22Rv1 (cell line): Measurements from ENCODE around the gene MEIKIN.
"Not testable (repeated sequence)": the region's sequence is repeated elsewhere in the genome, so short reads cannot be mapped to it uniquely, and the experiment has no call there.

ENCODE experiments used
- H3K27ac ChIP-seq: fragments of 450-650 bp; 2 replicates; pipeline ENCODE4 v1.5.1; 2017
- ZFX ChIP-seq: fragments of 450-650 bp; IDR thresholded peaks from 2 replicates; pipeline ENCODE4 v1.6.1; 2017; ENCODE audit warnings: antibody characterized with exemption, borderline replicate concordance
- TF ChIP-seq, protein P1 (sequence below): fragments of 450-650 bp; IDR thresholded peaks from 2 replicates; pipeline ENCODE4 v1.5.1; 2017; ENCODE audit warnings: mild to moderate bottlenecking

Gene MEIKIN

DNA sequence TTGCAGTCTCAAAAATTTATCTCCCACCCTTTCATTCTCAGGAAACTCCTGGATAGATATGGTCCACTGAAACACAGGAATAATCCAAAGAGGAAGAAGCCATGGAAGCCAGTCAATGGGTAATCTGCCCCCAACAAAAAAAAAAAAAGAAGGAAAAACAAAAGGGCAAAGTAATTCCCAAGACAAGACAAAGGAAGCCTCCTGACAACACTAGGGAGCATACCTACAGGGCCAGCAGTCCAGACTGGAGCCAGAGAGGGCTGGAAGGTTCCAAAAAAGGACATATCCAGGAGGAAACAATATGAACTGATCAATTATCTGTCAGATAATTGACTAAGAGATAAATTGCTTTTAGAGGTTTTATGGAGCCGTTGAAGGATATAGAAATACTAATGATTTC lies 161.6 kb downstream of the MEIKIN start:
- no peak overlapping the region for H3K27ac ChIP-seq
- TF ChIP-seq ZFX = no peak
- TF ChIP-seq, protein P1, sequence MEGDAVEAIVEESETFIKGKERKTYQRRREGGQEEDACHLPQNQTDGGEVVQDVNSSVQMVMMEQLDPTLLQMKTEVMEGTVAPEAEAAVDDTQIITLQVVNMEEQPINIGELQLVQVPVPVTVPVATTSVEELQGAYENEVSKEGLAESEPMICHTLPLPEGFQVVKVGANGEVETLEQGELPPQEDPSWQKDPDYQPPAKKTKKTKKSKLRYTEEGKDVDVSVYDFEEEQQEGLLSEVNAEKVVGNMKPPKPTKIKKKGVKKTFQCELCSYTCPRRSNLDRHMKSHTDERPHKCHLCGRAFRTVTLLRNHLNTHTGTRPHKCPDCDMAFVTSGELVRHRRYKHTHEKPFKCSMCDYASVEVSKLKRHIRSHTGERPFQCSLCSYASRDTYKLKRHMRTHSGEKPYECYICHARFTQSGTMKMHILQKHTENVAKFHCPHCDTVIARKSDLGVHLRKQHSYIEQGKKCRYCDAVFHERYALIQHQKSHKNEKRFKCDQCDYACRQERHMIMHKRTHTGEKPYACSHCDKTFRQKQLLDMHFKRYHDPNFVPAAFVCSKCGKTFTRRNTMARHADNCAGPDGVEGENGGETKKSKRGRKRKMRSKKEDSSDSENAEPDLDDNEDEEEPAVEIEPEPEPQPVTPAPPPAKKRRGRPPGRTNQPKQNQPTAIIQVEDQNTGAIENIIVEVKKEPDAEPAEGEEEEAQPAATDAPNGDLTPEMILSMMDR = no peak

DNA sequence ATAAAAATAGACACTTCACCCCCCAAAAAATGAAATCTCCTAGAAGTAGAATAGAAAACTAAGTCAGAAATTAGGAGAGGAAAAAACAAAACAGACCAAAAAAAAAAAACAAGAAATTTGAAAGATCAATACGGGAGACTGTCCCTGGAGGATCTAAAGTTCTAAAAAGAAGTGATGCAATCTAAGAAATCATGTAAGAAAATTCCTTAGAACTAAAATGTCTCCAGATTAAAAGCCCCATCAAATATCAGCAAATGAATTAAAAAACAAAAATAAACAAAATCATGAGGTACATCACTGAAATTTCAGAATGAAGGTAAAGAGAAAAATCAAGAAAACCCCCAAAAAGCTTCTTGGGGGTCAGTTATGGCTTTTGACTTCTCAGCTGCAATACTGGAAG lies 162.1 kb downstream of the MEIKIN start:
- TF ChIP-seq, protein P1 = no peak
- TF ChIP-seq ZFX = no peak
- H3K27ac ChIP-seq = no peak overlapping the region

DNA sequence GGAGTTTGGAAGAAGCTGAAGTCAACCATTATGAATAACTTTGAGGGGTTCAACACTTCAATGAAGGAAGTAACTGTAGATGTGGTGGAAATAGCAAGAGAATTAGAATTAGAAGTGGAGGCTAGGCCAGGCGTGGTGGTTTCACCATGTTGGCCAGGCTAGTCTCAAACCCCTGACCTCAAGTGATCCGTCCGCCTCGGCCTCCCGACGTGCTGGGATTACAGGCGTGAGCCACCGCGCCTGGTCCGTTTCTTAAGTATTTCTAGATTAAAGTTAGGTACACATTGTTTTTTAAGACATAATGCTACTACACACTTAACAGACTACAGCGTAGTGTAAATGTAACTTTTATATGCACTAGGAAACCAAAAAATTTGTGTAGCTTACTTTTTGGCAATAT lies 162.7 kb downstream of the MEIKIN start:
- H3K27ac ChIP-seq = no peak overlapping the region
- TF ChIP-seq ZFX = no peak
- TF ChIP-seq, protein P1 = no peak

DNA sequence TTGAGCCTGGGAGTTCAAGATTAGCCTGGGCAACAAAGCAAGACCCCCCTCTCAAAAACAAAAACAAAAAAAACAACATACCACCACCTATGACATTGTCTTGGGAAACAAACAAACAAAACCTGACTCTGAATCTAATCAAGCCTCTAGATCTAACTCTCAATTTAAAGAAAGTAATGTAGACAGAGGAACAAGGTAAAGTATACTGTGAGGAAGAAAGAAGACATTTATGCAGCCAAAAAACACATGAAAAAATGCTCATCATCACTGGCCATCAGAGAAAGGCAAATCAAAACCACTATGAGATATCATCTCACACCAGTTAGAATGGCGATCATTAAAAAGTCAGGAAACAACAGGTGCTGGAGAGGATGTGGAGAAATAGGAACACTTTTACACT lies 167.3 kb downstream of the MEIKIN start:
- not testable (repeated sequence) for H3K27ac ChIP-seq

DNA sequence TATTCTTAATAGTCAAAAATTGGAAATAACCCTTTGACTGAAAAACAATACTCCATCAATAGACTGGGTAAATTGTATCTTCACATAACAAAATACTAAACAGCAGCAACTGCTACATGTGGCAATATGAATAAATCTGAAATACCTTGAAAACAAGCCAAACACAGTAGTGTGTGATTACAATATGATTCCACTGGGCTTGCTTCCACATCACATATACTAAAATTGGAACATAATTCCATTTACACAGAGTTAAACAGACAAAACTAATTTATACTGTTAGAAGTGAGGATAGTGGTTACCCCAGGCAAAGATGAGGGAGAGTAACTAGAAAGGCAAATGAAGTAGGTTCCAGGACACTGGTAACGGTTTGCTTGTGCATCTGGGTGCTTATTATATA lies 169.0 kb downstream of the MEIKIN start:
- TF ChIP-seq, protein P1 = no peak
- peak overlapping the region; percentile 84 for H3K27ac ChIP-seq

DNA sequence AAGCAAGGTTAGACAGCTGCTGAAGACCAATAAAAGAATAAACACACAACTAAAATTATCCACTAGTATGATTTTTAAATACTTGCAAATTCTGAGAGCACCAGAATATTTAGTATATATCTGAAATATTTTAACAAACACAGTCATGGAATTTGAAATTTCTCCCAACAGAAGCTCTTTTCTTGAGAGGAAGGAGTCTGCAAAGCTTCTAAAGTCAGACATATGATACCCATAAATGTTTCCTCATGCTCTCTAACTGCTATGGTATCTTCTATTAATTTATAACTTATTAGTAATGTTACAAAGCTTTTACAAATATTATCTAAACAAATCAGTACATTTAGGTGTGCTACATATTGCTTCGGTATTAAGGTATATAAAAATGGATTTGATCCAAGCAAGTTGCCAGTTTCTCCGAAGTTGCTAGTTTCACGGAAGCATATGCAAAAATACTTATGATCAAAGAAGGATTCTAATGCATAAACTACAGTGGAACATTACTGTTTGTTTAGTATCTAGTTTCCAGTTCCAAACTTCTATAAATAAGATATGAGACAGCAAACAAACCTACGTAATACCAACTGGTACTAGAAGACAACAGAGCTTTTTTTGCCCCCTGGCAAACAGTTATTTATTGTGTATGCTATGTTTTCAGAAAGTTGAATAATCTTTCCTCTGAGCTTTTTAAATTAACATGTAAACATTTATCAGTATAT lies 170.7 kb downstream of the MEIKIN start:
- peak overlapping the region; percentile 84 for H3K27ac ChIP-seq

DNA sequence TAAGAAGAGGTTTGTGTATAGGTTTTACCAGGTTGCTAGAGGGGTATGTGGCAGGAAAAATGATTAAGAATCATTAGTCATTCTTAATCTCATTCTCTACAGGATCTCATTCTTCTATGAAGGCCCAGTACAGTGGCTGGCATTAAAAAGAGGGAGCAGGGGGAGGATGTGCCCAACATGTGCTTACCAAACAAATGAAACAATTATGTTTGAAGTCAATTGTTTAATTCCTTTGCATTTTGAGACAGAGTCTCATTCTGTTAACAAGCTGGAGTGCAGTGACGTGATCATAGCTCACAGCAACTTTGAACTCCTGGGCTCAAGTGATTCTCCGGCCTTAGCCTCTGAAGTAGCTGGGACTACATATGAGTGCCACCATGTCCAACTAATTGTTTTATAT lies 171.7 kb downstream of the MEIKIN start:
- no peak for TF ChIP-seq ZFX
- TF ChIP-seq, protein P1 = no peak
- H3K27ac ChIP-seq = peak overlapping the region; percentile 84

More for the DNA sequence above, 170.7 kb downstream of the MEIKIN start:
- TF ChIP-seq ZFX = no peak
- TF ChIP-seq, protein P1 = no peak

DNA sequence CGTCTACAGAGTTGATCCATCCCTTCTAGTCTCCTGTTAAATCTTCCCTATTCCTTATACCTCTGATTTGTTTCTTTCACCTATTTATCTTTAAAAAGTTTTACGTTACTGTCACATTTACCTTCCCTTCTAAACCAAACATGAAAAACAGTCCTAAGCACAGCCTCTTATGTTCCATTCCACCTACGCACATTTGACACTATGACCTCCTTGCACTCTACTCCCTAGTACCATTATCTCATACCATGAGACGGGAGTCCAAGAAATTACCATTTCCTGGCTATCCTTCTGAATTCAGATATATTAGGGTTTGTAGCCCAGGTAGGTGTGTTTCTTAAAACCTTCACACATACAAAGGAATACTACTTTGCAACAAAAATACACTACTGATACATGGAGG lies 173.8 kb downstream of the MEIKIN start:
- H3K27ac ChIP-seq = no peak overlapping the region
- no peak for TF ChIP-seq ZFX
- TF ChIP-seq, protein P1 = no peak
